ENCODE results near the gene AMIGO3.

AMIGO3 gene

GRCh38 chr3:49712166-49712565 lies 7.3 kb downstream of the AMIGO3 start:
- no peak for TF ChIP-seq CTCF (IDR thresholded peaks at IDR 0.05; ENCODE audit: borderline replicate concordance, insufficient read depth, low read depth, low read length)
- no peak overlapping the region for H3K4me3 ChIP-seq (ENCODE audit: low read depth, low read length)

- H3K4me3 ChIP-seq (ENCODE audit: low read depth, low read length) = no peak overlapping the region
- TF ChIP-seq CTCF (IDR thresholded peaks at IDR 0.05; ENCODE audit: borderline replicate concordance, insufficient read depth, low read depth, low read length) = no peak
These were observed 8.0 kb downstream of the AMIGO3 start for GRCh38 chr3:49711489-49711888.

- H3K4me3 ChIP-seq (ENCODE audit: low read depth, low read length) = no peak overlapping the region
- TF ChIP-seq CTCF (IDR thresholded peaks at IDR 0.05; ENCODE audit: borderline replicate concordance, insufficient read depth, low read depth, low read length) = no peak
These were observed 9.6 kb downstream of the AMIGO3 start for GRCh38 chr3:49709852-49710251.

GRCh38 chr3:49707113-49707480 lies 12.4 kb downstream of the AMIGO3 start:
- H3K4me3 ChIP-seq (ENCODE audit: low read depth, low read length) = no peak overlapping the region
- no peak for TF ChIP-seq CTCF (IDR thresholded peaks at IDR 0.05; ENCODE audit: borderline replicate concordance, insufficient read depth, low read depth, low read length)

GRCh38 chr3:49706456-49707112 lies 12.9 kb downstream of the AMIGO3 start:
- TF ChIP-seq CTCF (IDR thresholded peaks at IDR 0.05; ENCODE audit: borderline replicate concordance, insufficient read depth, low read depth, low read length) = no peak
- no peak overlapping the region for H3K4me3 ChIP-seq (ENCODE audit: low read depth, low read length)

GRCh38 chr3:49705390-49705960 lies 14.0 kb downstream of the AMIGO3 start:
- no peak for TF ChIP-seq CTCF (IDR thresholded peaks at IDR 0.05; ENCODE audit: borderline replicate concordance, insufficient read depth, low read depth, low read length)
- no peak overlapping the region for H3K4me3 ChIP-seq (ENCODE audit: low read depth, low read length)

- H3K4me3 ChIP-seq (ENCODE audit: low read depth, low read length) = no peak overlapping the region
- TF ChIP-seq CTCF (IDR thresholded peaks at IDR 0.05; ENCODE audit: borderline replicate concordance, insufficient read depth, low read depth, low read length) = no peak
These were observed 14.9 kb downstream of the AMIGO3 start for GRCh38 chr3:49704629-49705028.

Measured in GM12875 (cell line).